HG02610 (cell line): ENCODE results near the gene CHCHD6.

Experiments
- ATAC-seq: cut with Tn5 transposase; IDR thresholded peaks from one replicate; pipeline ENCODE4 v1.9.1; 2021; ENCODE audit warnings: mild to moderate bottlenecking, moderate library complexity; ENCODE audit not compliant: unreplicated experiment

The CHCHD6 gene

DNA sequence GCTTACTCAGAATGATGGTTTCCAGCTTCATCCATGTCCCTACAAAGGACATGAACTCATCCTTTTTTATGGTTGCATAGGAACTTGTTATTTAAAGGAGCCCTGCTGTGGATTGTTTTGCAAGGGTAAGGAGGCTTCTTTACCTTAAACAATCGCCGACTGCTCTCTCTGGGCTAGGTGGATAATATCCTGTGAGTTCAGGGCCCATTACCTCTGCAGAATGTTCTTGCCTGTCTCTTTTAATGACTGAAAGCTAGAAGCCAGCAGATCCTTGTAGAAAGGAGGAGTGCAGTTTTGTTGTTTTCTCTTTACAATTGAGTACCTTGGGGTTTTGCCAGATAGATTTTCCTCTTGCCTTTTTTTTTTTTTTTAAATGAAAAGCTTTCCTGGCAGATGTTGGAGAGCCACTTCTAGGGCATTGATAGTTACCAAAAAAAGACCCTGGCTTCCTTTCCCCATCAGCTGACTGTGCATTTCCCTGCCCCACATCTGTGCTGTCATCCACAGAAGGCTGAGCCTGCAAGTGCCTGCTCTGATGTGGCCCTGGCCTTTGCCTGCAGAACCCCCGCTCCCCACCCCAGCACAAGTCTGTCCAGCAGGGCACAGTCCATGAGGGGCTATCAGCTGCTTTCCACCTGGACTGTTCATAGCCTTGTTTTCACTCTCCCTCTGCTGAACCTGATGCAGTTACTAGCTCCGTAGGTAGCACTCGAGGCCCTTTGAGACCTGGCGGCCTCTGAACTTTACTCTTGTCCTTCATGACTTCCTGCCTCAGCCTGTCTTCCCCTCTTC lies 113.1 kb downstream of the CHCHD6 start:
- no peak for ATAC-seq

DNA sequence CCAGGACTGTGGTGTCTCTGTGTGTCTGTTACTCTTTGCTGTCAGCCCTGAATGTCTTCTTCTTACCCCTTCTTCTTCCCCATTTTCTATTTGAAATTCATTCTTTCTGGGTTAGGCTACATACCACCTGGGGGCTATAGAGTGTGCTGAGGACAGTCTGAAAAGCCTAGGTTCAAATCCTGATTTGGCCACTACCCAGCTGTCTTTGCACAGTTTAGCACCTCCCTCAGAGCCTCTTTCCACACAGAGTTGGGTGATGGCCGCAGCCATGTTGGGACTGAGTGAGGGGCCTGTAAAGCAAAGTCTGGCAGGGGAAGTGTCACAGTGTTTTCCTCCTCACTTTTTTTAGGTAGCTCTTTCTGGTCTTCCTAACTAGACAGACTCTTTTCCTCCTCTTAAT lies 113.7 kb downstream of the CHCHD6 start:
- no peak for ATAC-seq

DNA sequence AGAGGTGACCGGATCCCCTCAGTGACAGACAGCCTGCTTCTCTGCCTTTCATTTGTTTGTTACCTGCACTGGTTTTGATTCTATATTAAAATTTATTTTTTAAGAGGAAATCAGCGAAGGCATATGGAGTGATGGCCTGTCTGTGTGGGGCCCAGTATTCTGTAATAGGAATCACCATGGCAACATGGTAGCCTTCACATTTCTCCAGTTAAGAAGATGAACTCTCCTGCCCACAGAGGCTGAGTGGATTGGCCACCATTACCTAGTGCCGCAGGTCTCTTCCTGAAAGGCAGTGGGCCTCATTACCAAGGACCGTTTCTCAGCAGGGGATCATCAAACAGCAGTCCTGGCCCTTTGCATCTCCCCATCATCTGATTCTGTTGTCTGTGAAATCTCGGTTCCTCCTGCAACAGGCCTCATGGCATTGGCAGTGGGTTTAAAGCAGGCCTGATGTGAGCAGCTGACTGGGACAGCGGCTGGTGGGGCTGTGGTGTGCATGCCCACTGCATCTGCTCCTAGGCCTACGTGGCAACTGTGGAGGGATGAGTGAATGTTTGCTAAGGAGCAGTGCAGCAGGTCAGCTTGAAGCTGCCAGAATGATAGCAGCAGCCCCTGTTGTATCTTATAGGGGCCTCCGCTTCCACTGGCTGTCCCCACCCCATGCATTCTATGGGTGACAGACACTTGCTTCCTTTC lies 114.5 kb downstream of the CHCHD6 start:
- no peak for ATAC-seq

DNA sequence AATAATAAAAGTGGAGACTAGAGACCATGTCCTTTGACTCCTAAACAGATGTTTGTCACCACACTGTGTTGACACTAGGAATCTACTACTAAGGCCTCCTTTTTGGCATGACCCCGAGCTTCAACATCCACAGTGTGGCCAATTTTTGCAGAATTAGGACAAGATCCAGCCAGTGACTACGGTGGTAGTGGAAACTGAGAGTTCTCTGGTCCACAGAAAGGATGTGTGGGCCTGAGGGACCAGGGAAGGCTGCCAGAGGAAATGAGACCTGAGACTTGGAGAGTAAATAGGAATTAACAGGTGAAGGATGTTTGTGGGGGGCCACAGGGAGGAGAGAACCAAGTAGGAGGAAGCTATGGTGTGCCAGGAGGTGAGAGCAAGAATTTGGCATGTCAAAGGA lies 122.7 kb downstream of the CHCHD6 start:
- no peak for ATAC-seq

DNA sequence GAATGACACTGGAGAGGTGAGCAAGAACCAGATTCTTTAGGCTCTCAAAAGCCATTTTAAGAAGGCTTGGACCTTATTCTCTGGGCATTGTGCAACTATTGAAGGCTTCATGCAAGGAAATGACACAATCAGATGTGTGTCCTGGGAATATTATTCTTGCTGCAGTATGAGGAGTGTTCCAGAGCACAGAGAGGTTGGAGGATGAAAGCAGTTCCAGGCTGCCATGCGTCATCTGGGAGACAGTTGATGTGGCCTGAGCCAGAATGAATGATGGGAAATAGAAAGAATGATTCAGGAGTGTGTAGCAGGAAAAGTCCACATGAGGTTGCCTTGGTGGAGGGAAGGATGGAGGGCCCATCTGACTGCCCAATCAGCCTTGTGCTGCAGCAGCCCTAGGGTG lies 123.1 kb downstream of the CHCHD6 start:
- no peak for ATAC-seq

DNA sequence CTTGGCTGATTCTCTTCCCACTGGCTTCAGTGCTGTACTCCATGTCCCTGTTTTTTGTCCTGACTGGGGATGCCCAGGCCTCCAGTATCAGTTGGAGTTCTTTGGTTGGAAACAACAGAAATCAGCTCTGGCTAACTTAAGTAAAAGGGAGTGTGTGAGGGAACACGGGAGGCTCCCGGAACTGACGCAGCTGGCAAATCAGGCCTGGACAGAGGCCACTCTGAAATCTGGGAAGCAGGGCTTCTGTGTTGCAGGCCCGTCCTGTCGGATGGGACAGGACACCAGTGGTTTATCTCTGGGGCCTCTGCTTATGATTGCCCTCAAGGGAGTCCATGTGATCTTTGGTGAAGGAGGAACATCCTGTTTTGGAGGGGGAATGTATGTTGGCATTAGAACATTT lies 124.3 kb downstream of the CHCHD6 start:
- ATAC-seq, result no peak

DNA sequence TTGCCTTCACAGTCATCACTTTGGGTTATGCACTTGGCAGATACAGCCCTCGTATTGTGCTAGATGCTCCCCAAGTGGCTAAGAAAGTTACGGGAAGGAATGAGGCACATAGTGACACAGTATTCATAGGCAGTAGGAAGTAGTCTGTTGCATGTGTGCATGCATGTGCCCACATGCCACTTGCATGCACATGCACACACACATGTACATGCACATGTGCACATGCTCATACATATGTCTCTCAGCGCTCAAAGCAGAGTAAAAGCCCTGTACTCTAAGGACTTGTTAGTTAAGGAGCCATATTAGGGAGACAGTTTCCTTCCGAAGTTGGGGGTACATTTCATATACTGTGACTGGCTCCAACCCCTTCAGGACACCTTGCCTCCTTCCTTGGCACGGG lies 128.9 kb downstream of the CHCHD6 start:
- no peak for ATAC-seq

DNA sequence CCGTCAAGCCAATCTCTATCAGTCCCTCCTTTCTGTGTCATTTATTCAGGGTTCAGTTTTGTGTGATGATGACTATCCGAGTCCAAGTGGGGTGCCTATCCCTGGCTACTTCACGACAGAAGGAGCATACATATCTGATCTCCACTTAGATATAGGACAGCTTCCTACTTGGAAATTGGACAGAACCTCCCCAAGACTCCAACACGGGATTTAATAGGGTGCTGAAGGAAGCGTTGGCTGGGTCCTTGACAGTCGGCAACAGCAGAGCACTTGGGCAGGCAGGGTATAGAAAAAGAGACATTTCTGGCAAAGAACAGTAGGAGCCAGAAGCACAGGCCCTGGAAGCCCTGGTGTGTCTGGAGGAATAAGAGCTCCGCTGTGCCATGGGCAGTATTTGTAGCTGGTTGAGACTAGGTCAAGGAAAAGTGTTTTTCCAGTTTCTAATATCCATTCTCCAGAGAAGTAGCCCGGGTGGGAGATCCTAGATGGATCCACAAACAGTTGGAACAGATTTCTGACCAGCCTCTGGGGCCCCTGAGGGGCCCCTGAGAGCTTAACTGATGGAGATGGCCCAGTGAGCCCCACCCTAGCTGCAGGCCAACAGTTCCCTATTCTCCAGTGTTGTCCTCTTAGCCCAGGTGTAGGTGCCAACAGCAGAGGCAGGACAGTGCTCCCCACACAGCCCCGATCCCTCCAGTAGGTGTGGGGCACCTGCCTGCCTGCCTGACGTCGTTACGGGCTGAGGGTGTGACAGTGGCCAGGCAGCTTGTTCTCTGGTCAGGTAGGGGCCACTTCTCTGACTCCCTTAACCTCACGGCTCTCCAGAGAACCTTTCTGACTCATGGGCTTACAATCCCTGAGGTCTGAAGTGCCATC lies 130.8 kb downstream of the CHCHD6 start:
- ATAC-seq, result no peak

DNA sequence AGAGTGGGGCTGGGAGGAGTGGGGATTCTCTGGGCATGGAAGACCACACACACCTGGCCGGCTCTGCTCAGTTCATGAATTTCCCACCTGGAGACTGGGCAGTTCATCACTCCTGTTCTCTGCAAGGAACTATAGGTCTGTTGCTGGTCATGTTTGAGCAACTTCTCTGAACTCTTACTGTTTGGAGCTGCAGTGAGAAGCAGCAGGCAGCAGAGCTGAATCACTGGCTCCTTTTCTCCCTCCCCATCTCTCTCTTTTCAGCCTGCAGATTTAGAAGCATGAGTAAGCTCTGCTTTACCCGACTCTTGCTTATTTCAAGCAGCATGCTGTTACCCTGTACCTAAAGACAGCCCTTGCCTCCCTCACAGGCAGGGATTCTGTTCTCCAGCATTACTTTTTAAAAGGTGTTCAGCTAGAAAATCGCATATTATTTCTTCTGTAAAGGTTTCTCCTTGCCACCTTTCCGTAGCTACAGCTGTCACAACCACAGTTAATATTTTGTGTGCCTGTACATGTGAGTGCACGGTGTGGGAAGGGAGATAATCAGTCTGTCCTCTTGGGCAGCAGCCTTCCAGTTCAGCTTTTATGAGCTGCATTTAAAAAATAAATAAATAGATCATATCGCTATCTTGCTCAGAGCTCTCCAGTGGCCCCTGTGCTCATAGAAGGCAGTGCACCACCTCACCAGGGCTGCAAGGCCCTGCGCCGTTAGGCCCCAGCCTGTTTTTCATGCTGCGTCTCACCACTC lies 131.6 kb downstream of the CHCHD6 start:
- no peak for ATAC-seq

DNA sequence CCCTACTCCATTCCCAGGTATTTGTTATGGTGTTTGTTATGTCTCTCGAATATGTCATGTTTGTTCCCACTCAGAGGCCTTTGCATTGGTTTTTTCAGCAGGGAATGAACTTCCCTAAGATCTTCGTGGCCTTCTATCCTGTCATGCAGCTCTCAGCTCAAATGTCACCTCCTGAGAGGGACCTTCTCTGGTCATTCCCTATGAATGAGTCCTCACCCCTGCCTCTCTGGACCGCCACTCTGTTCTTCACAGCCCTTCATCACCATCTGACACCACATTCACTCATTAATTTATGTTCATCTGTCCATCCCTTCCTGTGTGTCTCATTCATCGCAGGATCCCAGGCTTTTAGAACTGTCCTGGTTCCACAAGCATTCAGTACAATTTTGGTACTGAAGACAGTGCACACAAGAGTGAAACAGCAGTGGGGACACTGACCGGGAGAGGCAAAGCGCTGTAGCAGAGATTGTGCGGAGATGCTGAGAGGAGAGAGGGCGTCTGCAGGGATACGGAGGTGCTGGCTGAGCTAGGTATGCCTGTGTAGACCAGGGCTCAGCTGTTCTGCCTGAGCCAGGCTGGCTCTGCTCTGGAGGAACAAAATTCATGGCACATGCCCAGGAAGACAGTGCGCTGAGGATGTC lies 132.3 kb downstream of the CHCHD6 start:
- ATAC-seq, result no peak

DNA sequence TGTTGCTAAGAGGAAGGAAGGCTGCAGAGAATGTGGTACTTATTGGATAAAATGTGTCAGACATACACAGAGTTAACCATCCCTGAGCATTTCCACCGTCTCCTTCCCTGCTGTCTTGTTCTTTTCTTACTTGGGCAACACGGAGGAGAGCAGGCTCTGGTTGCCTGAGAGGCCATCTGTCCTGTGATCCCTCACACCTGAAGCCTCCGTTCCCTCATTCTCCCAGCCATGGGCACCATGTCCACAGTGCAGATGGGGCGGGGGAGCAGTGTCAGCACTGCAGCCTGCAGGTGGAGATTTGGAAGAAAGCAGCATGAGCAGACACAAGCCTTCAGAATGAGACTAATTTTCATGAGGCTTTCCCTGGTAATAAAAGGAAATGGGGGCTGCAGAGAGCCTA lies 133.7 kb downstream of the CHCHD6 start:
- ATAC-seq, result no peak

DNA sequence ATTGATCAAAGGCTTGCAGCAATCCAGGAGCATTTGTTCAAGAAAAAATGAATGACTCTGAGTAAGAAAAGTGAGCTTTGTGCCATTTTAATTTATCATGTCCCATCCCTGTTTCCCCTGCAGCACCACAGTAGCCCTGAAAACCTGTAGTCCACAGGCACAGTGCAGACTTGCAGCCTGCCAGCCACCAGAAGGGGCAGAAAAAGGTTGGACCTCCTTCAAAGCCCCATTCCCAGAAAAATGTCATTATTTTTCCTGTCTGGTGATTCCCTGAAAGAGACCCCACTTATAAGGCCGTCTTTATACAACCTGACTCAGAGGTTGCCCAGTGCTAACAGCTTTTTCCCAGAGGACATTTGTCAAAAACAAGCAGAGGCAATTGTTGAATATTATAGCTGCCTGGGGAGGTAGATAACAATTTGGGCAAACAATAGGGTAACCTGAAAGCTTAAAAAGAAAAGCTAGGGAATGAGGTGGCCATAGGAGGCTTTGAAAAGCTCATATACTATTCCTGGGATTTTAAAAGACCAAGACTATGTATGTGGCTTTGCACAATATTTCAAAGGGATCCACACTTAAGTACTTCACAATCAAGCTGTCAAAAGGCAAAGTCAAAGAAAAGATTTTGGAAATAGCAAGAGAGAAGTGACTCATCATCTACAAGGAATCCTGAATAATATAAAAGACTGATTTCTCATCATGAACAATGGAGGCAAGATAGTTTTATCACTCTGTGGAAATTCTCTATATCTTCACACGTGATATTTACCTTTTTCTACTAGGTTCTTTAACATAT lies 142.1 kb downstream of the CHCHD6 start:
- no peak for ATAC-seq

DNA sequence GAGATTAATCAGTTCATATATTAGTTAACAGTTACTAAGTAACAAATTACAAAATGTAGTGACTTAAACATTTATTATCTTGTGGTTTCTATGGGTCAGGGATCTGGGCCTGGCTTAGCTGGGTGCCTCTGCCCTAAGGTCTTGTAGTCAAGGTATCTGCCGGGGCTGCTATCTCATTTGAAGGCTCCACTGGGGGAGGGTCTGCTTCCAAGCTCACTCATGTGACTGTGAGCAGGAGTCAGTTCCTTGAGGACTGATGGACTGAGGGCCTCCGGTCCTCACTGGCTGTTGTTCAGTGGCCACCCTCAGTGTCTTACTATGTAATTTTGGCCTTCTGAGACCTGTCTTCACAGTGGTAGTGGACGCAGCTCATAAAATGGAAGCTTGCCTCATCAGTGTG lies 143.0 kb downstream of the CHCHD6 start:
- ATAC-seq, result no peak

DNA sequence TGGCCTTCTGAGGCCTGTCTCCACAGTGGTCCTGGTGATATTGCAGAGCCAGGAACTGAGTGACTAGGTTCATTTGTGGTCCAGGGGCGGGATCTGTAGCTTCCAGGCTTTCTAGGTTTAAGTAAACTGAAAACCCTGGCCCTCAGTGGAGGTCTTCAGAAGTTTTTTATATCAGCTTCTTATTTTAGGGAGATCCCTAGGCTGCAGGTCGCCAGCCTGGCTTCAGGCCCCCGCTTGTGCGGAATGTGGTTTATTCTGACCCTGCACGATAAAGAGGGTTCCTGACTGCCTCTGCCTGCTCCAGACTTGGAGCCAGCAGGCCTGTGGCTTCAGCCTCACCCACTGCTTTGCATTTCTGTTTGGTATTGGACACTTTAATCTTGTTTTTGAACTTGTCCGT lies 145.0 kb downstream of the CHCHD6 start:
- no peak for ATAC-seq

DNA sequence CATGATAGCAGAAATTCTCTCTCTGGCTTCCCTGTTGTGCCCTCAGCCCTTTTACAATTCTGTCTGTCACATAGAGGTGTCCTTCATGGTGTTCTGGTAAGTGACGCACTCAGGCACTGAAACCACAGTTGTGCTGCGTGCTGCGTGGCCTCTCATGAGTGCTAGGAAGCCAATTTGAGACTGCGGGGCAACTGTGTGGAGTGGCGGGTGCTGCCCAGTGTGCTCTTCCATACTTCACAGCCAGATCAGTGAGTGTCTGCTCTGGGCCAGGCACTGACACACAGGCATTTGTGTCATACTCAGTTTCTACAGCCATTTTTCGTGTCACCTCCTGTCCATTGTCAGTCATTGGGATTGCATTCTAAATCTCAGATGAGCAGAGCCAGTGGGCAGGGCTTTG lies 145.7 kb downstream of the CHCHD6 start:
- ATAC-seq, result no peak

DNA sequence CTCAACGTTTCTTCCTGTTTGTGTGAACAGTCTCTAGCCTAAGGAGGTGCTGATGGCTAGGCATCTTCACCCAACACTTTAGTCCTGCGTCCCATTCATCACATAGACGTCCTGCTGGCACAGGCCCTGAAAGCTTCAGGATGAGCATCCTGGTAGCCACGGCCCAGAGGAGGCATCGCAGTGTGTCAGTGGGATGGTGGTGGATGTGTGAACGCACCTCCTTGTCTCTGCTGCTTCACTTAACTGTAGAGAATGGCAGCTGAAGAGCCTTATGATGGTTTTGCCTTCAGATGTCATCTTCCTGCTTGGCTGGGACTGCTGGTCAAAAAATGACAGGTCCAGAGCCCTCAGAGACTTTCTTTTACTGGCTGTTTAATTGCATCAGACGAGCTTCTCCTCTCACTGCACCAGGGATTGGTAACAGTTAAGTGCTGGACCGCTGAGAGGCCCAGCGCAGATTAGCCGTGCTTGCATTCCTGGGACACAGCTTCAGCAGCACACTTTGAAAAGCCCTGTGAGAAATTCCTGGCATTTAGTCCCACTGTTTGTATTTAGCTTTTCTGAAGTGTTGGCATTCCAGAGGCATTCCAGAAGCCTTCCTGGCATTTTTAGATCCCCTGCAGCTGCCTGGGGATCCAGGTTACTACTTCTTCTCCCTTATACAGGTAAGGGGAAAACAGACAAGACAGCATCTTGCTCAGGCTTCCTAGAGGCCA lies 146.5 kb downstream of the CHCHD6 start:
- ATAC-seq, result no peak

DNA sequence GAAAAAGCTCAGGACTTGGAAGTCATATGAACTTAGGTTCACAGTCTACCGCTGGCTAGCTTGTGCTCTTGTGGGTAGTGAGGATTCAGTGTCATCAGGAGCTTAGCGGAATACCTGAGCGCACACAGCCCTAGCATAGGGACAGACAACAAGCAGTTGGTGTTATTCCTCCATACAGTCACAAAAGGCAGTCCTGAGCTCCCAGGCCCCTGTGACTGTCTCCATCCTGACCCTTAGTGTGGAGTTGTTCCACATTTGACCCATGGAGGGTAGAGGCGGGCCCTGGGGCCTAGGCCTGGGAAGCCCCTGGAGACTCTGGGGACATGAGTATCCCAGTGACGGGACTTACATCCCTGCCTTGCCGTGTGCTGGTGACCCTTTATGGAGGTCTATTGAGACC lies 147.3 kb downstream of the CHCHD6 start:
- ATAC-seq, result no peak

DNA sequence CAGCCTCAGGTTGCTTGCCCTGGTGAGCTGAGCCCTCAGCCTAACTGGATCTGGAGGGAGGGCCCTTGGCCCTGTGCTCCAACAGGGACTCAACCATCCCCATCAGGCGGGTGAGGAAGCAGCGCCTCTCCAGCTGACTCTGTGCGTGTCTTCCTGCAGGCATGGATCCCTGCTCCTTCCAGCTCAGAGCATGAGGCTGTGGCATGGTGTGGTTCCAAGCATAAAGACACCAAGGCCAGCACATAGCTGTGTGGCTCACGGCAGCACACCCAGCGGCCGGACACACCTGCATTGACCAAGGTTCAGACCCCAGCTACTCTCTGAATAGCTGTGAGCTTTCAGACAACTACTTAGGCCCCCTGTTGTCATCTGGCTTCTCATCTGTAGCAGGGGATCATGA lies 147.9 kb downstream of the CHCHD6 start:
- no peak for ATAC-seq

DNA sequence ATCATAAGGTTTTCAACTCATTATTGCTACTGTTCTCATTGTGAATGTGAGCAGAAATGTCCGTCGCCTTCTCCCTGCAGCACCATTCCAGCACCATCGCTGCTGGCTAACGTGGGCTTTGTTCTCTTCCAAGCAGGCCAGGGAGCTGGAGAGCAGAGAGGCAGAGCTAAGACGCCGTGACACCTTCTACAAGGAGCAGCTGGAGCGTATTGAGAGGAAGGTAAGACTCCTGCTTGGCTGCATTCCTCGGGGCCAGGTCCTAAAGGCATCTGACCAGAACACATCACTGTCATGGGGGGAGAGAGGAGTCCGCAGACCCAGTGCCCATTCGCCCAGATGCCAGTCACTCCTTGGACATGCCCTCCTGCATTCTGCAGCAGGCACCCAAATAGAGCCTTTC lies 148.5 kb downstream of the CHCHD6 start:
- ATAC-seq, result no peak
